Renal cortical epithelial cell (primary cell): Measurements from ENCODE around the gene ACKR1. TPM values are rescaled to one million over a fixed set of nuclear protein-coding genes. Genes with fewer than 3 reads are reported as not detected.
A peak's percentile ranks its signal among the peaks of the same experiment; 100 is the strongest.

ENCODE experiments used
- DNase-seq: peaks from one replicate; pipeline ENCODE4 v3.0.0-alpha.2; 2011; ENCODE audit warnings: low read depth
- total RNA-seq: library from RNA; depleted of rRNA; stranded (reverse); fragments of >200 nt; gene quantifications from 2 replicates; pipeline ENCODE4 v1.2.3, GENCODE V29; 2014

ACKR1 gene
- total RNA-seq, 1 donor from 2014 or later, result not detected

GRCh38 chr1:159222075-159222865 lies 17.6 kb downstream of the ACKR1 start:
- DNase-seq, result no peak

- no peak for DNase-seq
Observed at GRCh38 chr1:159223004-159223403, 18.3 kb downstream of the ACKR1 start.

GRCh38 chr1:159228554-159228953 lies 23.9 kb downstream of the ACKR1 start:
- DNase-seq, result no peak

- peak; percentile 37 for DNase-seq
Observed at GRCh38 chr1:159229260-159229885, 24.7 kb downstream of the ACKR1 start.

GRCh38 chr1:159229896-159230295 lies 25.2 kb downstream of the ACKR1 start:
- peak; percentile 7 for DNase-seq

GRCh38 chr1:159239551-159240220 lies 35.0 kb downstream of the ACKR1 start:
- no peak for DNase-seq

- DNase-seq, result peak; percentile 56
Observed at GRCh38 chr1:159247266-159247665, 42.6 kb downstream of the ACKR1 start.

GRCh38 chr1:159248311-159248710 lies 43.6 kb downstream of the ACKR1 start:
- no peak for DNase-seq

GRCh38 chr1:159250638-159251216 lies 46.1 kb downstream of the ACKR1 start:
- DNase-seq, result no peak

Other genes with a start within 250 kb of the ACKR1 start
- gene IFI16, start 195.0 kb upstream of the ACKR1 start, total RNA-seq, result 8.7 and 25.6 TPM in 2 replicates
- gene AIM2, start 128.1 kb upstream of the ACKR1 start, total RNA-seq, result not detected in 2 replicates
- gene CADM3, start 33.3 kb upstream of the ACKR1 start, total RNA-seq, result under 0.01 and 0.85 TPM in 2 replicates
- gene FCER1A, start 97.5 kb downstream of the ACKR1 start, total RNA-seq, result not detected in 2 replicates
- gene OR10J4, start 227.3 kb downstream of the ACKR1 start, total RNA-seq, result not detected in 2 replicates
- not detected in 2 replicates for gene OR10J1, start 234.8 kb downstream of the ACKR1 start, total RNA-seq